ENCODE results near the gene TUSC2. TPM values are rescaled to one million over a fixed set of nuclear protein-coding genes. Genes with fewer than 3 reads are reported as not detected.

TUSC2 gene
- total RNA-seq, 3 donors from 2014 or later (not counting 1 experiment from before 2014, with no cell fraction given), result 18.4 to 23.4 (median 21.3) TPM

DNA sequence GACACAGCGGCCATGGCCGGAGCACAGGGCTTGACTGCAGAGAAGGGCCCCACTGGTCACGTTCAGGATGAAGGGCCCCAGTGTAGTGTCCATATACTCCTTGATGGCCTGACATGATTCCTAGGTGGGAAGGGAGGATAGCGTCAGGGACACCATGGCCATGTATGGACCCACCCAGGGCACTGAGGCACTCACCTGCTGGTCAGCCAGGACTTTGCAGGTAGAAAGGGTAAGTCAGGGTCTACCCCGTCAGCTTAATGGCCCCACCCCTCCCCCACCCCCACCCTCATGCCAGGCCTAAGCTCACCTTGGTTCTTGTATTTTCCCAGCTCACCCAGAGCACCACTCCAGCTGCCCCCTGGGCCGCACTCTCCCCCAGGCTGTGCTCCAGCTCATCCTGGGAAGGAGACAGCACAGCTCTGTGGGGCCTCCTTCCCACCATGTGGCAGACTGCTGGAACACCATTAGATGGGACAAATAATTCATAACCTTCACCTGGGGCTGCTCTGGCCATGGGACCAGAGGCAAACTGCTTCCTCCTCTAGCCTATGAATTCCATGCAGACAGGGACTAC is 27.3 kb downstream of the TUSC2 start:
- peaks cover 18 to 33% of the 10 kb centered on the region in 2 donors for H3K4me1 Mint-ChIP-seq
- TF ChIP-seq, protein P1, sequence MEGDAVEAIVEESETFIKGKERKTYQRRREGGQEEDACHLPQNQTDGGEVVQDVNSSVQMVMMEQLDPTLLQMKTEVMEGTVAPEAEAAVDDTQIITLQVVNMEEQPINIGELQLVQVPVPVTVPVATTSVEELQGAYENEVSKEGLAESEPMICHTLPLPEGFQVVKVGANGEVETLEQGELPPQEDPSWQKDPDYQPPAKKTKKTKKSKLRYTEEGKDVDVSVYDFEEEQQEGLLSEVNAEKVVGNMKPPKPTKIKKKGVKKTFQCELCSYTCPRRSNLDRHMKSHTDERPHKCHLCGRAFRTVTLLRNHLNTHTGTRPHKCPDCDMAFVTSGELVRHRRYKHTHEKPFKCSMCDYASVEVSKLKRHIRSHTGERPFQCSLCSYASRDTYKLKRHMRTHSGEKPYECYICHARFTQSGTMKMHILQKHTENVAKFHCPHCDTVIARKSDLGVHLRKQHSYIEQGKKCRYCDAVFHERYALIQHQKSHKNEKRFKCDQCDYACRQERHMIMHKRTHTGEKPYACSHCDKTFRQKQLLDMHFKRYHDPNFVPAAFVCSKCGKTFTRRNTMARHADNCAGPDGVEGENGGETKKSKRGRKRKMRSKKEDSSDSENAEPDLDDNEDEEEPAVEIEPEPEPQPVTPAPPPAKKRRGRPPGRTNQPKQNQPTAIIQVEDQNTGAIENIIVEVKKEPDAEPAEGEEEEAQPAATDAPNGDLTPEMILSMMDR (IDR thresholded peaks at IDR 0.05), result no peak
- H3K27me3 Mint-ChIP-seq (ENCODE audit: low read depth in 2 of 2), result no peaks in the 10 kb centered on the region
- peak overlapping the region; percentile 95 to 97 for H3K27ac Mint-ChIP-seq
- no peaks in the 10 kb centered on the region for H3K9me3 Mint-ChIP-seq
- ATAC-seq (no peak), DNase-seq (no peak)
- H3K27ac ChIP-seq (ENCODE audit: low read length), result no peak overlapping the region
- H3K4me1 ChIP-seq (ENCODE audit: control insufficient read depth, insufficient read depth, low read length), result peaks cover 27% of the 10 kb centered on the region
- H3K36me3 ChIP-seq (ENCODE audit: control insufficient read depth, insufficient read depth, low read length), result peaks cover 2% of the 10 kb centered on the region
- 93% methylated on average over 6 of the region's 6 CpGs for WGBS (ENCODE audit: insufficient coverage)
- no peaks in the 10 kb centered on the region for H3K9me3 ChIP-seq (ENCODE audit: control insufficient read depth, insufficient read depth, low read length)
- no peak overlapping the region for H3K4me3 ChIP-seq (ENCODE audit: low read length)
- no peaks in the 10 kb centered on the region for H3K27me3 ChIP-seq (ENCODE audit: control insufficient read depth, insufficient read depth, low read length)
- peak overlapping the region; percentile 97 for H3K4me3 Mint-ChIP-seq
- no peaks in the 10 kb centered on the region for H3K36me3 Mint-ChIP-seq
- intact Hi-C loops (cut with micrococcal nuclease), result no loop called here

DNA sequence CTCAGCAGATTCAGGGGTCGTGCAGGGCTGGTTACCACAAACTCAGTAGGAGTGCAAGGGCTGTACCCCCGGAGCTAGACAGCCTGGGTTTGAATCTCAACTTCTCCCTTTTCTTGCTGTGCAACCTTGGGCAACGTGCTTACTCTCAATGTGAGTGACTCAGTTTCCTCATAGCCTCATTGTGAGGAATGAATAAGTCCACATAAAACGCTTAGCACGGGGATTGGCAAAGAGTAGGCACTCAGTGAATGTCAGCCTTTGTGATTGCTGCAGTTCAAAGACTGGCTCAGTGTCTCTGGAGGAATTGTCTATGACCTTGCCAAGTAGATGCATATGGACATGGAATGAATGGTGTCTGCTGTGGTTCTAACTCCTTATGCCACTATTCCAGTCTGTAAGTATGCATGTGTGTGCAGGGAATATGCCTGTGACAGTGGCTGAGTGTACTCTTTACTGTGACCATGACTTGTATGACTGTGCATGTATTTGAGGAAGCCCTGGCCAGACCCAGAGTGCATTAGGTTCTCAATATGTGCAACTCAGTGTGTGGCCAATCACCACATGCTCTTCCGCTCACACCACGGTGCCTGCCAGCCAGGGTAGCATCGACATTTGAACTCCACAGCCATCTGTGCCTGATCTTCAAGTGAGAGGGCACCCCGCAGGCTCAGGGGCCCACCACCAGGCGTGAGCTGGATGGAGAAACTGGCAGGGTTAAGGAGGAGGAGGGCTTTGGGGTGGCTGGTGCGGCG is 27.9 kb downstream of the TUSC2 start:
- peaks cover 2% of the 10 kb centered on the region for H3K36me3 ChIP-seq (ENCODE audit: control insufficient read depth, insufficient read depth, low read length)
- H3K4me3 ChIP-seq (ENCODE audit: low read length), result peak overlapping the region; percentile 36
- intact Hi-C loops (cut with micrococcal nuclease), result loop anchor here (1.0 to 5.0 kb wide), 3 partner anchors 37 to 62 kb away; partner anchors contain the start of gene TMEM115
- H3K27me3 Mint-ChIP-seq (ENCODE audit: low read depth in 2 of 2), result no peaks in the 10 kb centered on the region
- H3K4me1 ChIP-seq (ENCODE audit: control insufficient read depth, insufficient read depth, low read length), result peaks cover 27% of the 10 kb centered on the region
- 57% methylated on average over 12 of the region's 12 CpGs for WGBS (ENCODE audit: insufficient coverage)
- peak overlapping the region; percentile 97 for H3K4me3 Mint-ChIP-seq
- peak overlapping the region; percentile 95 to 97 for H3K27ac Mint-ChIP-seq
- no peaks in the 10 kb centered on the region for H3K27me3 ChIP-seq (ENCODE audit: control insufficient read depth, insufficient read depth, low read length)
- TF ChIP-seq, protein P1 (IDR thresholded peaks at IDR 0.05), result no peak
- DNase-seq, result peak in 1 of 2 donors; percentile 39
- no peak for ATAC-seq
- no peaks in the 10 kb centered on the region for H3K9me3 Mint-ChIP-seq
- H3K36me3 Mint-ChIP-seq, result no peaks in the 10 kb centered on the region
- peaks cover 18 to 33% of the 10 kb centered on the region in 2 donors for H3K4me1 Mint-ChIP-seq
- peak overlapping the region; percentile 96 for H3K27ac ChIP-seq (ENCODE audit: low read length)
- no peaks in the 10 kb centered on the region for H3K9me3 ChIP-seq (ENCODE audit: control insufficient read depth, insufficient read depth, low read length)

DNA sequence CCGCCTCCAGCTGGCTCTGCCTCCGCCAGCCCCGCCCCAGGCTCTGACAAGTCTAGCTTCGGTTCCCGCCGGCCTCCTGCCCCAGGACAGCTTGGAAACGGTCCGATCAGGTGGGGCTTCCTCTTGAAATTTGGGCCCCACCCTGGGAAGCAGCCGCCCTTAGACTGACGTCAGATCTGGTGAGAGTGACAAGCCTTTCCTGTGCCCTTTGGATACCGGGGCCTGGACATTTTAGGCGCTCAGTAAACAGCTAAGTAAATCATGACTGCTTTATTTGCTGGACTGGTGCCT is 28.4 kb downstream of the TUSC2 start:
- peak overlapping the region; percentile 36 for H3K4me3 ChIP-seq (ENCODE audit: low read length)
- TF ChIP-seq, protein P1 (IDR thresholded peaks at IDR 0.05), result no peak
- H3K27me3 Mint-ChIP-seq (ENCODE audit: low read depth in 2 of 2), result no peaks in the 10 kb centered on the region
- ATAC-seq (no peak), DNase-seq (no peak)
- peaks cover 27% of the 10 kb centered on the region for H3K4me1 ChIP-seq (ENCODE audit: control insufficient read depth, insufficient read depth, low read length)
- peaks cover 18 to 33% of the 10 kb centered on the region in 2 donors for H3K4me1 Mint-ChIP-seq
- H3K36me3 Mint-ChIP-seq, result no peaks in the 10 kb centered on the region
- H3K36me3 ChIP-seq (ENCODE audit: control insufficient read depth, insufficient read depth, low read length), result peaks cover 2% of the 10 kb centered on the region
- H3K9me3 Mint-ChIP-seq, result no peaks in the 10 kb centered on the region
- peak overlapping the region; percentile 95 to 97 for H3K27ac Mint-ChIP-seq
- no peaks in the 10 kb centered on the region for H3K9me3 ChIP-seq (ENCODE audit: control insufficient read depth, insufficient read depth, low read length)
- H3K27me3 ChIP-seq (ENCODE audit: control insufficient read depth, insufficient read depth, low read length), result no peaks in the 10 kb centered on the region
- peak overlapping the region; percentile 97 for H3K4me3 Mint-ChIP-seq
- intact Hi-C loops (cut with micrococcal nuclease), result loop anchor here (1.0 to 5.0 kb wide), 3 partner anchors 38 to 61 kb away; partner anchors contain the start of gene TMEM115
- 2% methylated on average over 12 of the region's 12 CpGs for WGBS (ENCODE audit: insufficient coverage)
- peak overlapping the region; percentile 96 for H3K27ac ChIP-seq (ENCODE audit: low read length)

Measured in natural killer cell (primary cell).